NB4 (cell line): ENCODE measurements around the gene CEP128.

Experiments used
- DNase-seq: peaks from one replicate; pipeline ENCODE4 v3.0.0; 2010; ENCODE audit warnings: low read depth
- H3K4me3 ChIP-seq: one replicate; pipeline ENCODE4 v1.5.1; 2011; ENCODE audit warnings: mild to moderate bottlenecking, low read depth, low read length, moderate library complexity
- MAX ChIP-seq: IDR thresholded peaks from 2 replicates; pipeline ENCODE4 v1.6.1; 2011; ENCODE audit warnings: low read depth, low read length
- MYC ChIP-seq: IDR thresholded peaks from 2 replicates; pipeline ENCODE4 v1.6.1; 2011; ENCODE audit warnings: low read depth, low read length
- POLR2A ChIP-seq: IDR thresholded peaks from 2 replicates; pipeline ENCODE4 v1.6.1; 2011; ENCODE audit warnings: mild to moderate bottlenecking; ENCODE audit not compliant: insufficient read length; ENCODE audit errors: extremely low read depth
- TF ChIP-seq, protein P1 (sequence below): IDR thresholded peaks from one replicate; pipeline ENCODE4 v1.5.1; 2012; ENCODE audit warnings: low read depth, low read length

Gene CEP128

GRCh38 chr14:80770114-80770908, 171.2 kb downstream of the CEP128 start:
- no peak for DNase-seq
- H3K4me3 ChIP-seq, result no peak overlapping the region
- TF ChIP-seq POLR2A (no peak), MYC (no peak), MAX (no peak)
- TF ChIP-seq, protein P1, sequence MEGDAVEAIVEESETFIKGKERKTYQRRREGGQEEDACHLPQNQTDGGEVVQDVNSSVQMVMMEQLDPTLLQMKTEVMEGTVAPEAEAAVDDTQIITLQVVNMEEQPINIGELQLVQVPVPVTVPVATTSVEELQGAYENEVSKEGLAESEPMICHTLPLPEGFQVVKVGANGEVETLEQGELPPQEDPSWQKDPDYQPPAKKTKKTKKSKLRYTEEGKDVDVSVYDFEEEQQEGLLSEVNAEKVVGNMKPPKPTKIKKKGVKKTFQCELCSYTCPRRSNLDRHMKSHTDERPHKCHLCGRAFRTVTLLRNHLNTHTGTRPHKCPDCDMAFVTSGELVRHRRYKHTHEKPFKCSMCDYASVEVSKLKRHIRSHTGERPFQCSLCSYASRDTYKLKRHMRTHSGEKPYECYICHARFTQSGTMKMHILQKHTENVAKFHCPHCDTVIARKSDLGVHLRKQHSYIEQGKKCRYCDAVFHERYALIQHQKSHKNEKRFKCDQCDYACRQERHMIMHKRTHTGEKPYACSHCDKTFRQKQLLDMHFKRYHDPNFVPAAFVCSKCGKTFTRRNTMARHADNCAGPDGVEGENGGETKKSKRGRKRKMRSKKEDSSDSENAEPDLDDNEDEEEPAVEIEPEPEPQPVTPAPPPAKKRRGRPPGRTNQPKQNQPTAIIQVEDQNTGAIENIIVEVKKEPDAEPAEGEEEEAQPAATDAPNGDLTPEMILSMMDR, result no peak

DNA sequence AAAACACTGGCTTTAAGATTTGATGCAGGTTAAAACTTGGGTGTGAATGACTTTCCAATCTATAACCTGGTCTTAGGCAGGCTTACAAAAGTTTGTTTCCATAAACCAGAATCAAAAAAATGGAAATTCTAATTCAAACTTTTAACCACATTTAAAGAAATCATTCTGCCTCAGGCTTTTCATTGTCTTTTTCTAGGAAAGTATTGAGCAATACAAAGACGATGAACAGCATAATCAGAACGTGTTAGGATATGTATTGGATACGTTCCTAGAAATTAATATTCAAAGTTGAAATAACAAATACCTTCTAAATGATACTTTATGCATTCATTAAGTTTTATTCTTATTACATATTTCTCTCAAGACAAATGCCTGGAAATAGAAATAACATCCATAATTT, 172.9 kb downstream of the CEP128 start:
- DNase-seq, result no peak
- H3K4me3 ChIP-seq, result no peak overlapping the region
- TF ChIP-seq, protein P1, result no peak
- TF ChIP-seq MAX, result no peak
- no peak for TF ChIP-seq MYC

GRCh38 chr14:80764921-80765507, 176.5 kb downstream of the CEP128 start:
- TF ChIP-seq POLR2A (no peak), MYC (no peak), MAX (no peak)
- TF ChIP-seq, protein P1, result no peak
- H3K4me3 ChIP-seq, result no peak overlapping the region
- DNase-seq, result no peak

DNA sequence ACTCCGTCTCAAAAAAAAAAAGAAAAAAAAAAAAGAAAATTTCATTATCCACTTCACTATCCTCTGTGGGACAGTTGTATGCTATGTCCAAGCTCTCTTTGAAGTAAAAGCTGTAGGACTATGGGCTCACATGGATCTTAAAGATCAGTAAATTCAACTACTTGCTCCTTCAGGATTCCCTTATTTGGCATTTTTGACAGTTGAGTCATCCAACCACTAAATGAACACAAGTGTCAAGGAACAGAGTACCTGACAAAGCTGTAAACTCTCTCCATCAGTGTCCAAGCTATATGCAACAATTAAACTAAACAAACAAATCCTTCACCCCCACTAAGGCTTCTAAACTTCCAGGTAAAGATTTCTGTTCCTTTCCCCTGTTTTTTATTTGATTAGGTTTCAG, 177.0 kb downstream of the CEP128 start:
- no peak for DNase-seq
- no peak overlapping the region for H3K4me3 ChIP-seq
- TF ChIP-seq POLR2A (no peak), MAX (no peak), MYC (no peak)
- TF ChIP-seq, protein P1, result no peak

GRCh38 chr14:80762641-80763228, 178.8 kb downstream of the CEP128 start:
- TF ChIP-seq POLR2A, result no peak
- TF ChIP-seq, protein P1, result no peak
- TF ChIP-seq MAX, result no peak
- TF ChIP-seq MYC, result no peak
- no peak overlapping the region for H3K4me3 ChIP-seq
- DNase-seq, result no peak
